ENCODE results near the gene ACSL6. TPM values are rescaled to one million over a fixed set of nuclear protein-coding genes. Genes with fewer than 3 reads are reported as not detected.

ACSL6 gene
- total RNA-seq, 1 experiment from 2014 or later: 4.8 TPM

DNA sequence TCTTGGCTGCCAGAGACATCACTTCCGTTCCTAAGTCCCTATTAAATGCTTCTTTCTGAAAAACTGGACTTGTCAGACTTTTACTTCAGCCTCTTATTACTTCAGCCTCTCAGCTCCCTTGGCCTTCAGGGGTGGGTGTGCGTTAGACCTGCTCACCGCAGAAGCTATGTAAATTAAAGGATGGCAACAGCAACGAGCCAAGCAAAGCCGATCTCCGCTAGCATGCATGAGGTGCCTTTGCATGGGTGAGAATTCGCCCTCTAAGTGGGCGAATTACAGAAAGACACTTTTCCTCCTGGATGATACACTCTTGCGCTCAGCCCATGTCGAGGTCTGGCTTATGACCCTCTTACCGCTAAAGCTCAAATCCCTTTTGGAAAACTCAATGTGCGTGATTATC, 38.1 kb upstream of the ACSL6 start (continued):
- no peak for TF ChIP-seq PRRX2 (CRISPR knock-in tag; IDR thresholded peaks at IDR 0.05)
- TF ChIP-seq ZNF423 (CRISPR knock-in tag; IDR thresholded peaks at IDR 0.05): no peak
- TF ChIP-seq, protein P1, sequence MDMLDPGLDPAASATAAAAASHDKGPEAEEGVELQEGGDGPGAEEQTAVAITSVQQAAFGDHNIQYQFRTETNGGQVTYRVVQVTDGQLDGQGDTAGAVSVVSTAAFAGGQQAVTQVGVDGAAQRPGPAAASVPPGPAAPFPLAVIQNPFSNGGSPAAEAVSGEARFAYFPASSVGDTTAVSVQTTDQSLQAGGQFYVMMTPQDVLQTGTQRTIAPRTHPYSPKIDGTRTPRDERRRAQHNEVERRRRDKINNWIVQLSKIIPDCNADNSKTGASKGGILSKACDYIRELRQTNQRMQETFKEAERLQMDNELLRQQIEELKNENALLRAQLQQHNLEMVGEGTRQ (CRISPR knock-in tag; IDR thresholded peaks at IDR 0.05): no peak

DNA sequence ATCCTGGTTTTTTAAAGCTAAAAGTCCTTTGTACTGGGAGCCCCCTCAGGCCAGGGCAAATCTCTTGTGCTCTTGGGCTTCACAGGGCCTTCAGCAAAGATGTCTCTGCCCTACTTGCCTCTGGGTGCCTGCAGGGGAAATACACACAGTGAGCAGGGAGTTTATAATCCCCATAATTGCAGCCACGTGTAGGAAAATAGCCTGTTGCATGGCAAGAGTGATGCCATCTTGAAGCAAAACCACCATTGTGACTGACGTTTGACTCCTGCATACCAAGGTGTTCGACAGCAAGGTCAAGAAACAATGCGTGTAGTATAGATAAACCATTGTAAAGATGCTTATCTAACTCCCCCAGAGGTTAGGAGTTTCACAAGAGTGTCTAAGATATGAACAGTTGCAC, 37.6 kb upstream of the ACSL6 start:
- Mint-ChIP-seq H3K4me1 (peaks cover 14% of the 10 kb centered on the region), H3K27ac (no peak overlapping the region), H3K36me3 (no peaks in the 10 kb centered on the region), H3K9me3 (peaks cover 3% of the 10 kb centered on the region), H3K4me3 (no peak overlapping the region), H3K27me3 (ENCODE audit: low read depth) (no peaks in the 10 kb centered on the region)
- DNase-seq (ENCODE audit: low spot score) (no peak), ATAC-seq (no peak)
- TF ChIP-seq, protein P2, sequence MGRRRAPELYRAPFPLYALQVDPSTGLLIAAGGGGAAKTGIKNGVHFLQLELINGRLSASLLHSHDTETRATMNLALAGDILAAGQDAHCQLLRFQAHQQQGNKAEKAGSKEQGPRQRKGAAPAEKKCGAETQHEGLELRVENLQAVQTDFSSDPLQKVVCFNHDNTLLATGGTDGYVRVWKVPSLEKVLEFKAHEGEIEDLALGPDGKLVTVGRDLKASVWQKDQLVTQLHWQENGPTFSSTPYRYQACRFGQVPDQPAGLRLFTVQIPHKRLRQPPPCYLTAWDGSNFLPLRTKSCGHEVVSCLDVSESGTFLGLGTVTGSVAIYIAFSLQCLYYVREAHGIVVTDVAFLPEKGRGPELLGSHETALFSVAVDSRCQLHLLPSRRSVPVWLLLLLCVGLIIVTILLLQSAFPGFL (CRISPR knock-in tag; IDR thresholded peaks at IDR 0.05; ENCODE audit: borderline replicate concordance): no peak
- TF ChIP-seq, protein P3, sequence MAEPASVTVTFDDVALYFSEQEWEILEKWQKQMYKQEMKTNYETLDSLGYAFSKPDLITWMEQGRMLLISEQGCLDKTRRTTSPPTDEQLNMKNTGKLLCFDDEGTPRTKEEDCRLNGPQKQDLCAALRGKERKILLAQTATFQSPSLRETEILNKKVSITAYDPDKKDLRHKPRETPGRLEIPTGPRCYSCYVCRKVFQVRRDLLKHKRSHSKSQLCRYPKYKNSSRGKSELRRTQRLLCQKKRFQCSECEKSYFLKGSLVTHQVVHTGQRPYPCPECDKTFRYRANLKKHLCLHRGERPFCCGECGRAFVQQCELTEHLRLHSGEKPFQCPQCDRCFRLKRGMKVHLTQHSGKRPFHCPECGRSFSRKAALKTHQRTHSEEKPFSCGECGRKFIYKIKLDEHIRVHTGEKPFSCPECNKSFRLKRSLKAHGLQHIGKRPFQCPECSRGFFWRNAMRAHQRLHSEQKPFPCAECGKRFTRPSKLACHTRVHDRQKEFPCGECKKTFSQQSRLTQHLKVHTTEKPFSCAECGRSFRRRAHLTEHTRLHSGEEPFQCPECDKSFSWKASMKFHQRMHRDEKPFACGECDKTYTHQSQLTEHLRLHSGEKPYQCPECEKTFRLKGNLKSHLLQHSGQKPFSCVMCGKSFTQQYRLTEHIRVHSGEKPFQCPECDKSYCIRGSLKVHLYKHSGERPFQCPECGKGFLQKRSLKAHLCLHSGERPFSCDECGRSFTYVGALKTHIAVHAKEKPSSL (CRISPR knock-in tag; conservative IDR thresholded peaks at IDR 0.05): no peak
- TF ChIP-seq RORB (CRISPR knock-in tag; IDR thresholded peaks at IDR 0.05) (no peak), EMX1 (CRISPR knock-in tag; IDR thresholded peaks at IDR 0.05) (no peak), NFE2L1 (CRISPR knock-in tag; IDR thresholded peaks at IDR 0.05) (no peak), ZNF219 (CRISPR knock-in tag; IDR thresholded peaks at IDR 0.05; ENCODE audit: borderline replicate concordance) (no peak), GABPB1 (CRISPR knock-in tag; IDR thresholded peaks at IDR 0.05) (no peak), CREM (CRISPR knock-in tag; IDR thresholded peaks at IDR 0.05) (no peak), NR2C2 (CRISPR knock-in tag; IDR thresholded peaks at IDR 0.05) (no peak)
- TF ChIP-seq, protein P4, sequence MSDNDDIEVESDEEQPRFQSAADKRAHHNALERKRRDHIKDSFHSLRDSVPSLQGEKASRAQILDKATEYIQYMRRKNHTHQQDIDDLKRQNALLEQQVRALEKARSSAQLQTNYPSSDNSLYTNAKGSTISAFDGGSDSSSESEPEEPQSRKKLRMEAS (CRISPR knock-in tag; IDR thresholded peaks at IDR 0.05): no peak
- TF ChIP-seq, protein P5, sequence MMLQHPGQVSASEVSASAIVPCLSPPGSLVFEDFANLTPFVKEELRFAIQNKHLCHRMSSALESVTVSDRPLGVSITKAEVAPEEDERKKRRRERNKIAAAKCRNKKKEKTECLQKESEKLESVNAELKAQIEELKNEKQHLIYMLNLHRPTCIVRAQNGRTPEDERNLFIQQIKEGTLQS (CRISPR knock-in tag; conservative IDR thresholded peaks at IDR 0.05): no peak
- POLR2A ChIA-PET: no interaction called here
- CTCF ChIA-PET: interaction anchor here (2.9 kb wide), 1 partner anchor 14 kb away, joined by 11 read pairs; no protein-coding TSS in a partner anchor

DNA sequence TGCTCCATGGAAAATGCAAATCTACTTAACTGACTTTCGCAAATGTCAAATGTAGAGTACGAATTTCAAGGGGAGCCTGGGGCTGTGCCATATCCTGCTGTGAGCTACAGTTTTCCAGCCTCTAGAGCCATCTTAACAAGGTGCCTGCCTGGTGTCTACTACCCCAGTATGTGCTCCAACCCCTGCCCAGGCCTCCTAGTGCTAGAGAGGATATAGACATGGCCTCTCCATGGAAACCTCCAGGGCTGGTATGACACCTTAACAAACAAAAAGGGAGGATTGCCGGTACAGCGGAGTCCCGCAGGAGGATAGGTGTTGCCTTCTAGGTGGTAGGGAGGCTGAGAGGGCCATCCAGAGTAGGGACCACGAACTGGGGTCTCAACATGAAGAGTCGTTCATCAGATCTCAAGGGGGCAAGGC, 35.4 kb upstream of the ACSL6 start:
- DNase-seq (ENCODE audit: low spot score) (no peak), ATAC-seq (peak; percentile 62)
- Mint-ChIP-seq H3K27ac (no peak overlapping the region), H3K4me1 (peaks cover 14% of the 10 kb centered on the region), H3K4me3 (no peak overlapping the region), H3K9me3 (peaks cover 3% of the 10 kb centered on the region), H3K36me3 (no peaks in the 10 kb centered on the region), H3K27me3 (ENCODE audit: low read depth) (no peaks in the 10 kb centered on the region)
- POLR2A ChIA-PET: no interaction called here
- CTCF ChIA-PET: no interaction called here
- TF ChIP-seq, protein P6, sequence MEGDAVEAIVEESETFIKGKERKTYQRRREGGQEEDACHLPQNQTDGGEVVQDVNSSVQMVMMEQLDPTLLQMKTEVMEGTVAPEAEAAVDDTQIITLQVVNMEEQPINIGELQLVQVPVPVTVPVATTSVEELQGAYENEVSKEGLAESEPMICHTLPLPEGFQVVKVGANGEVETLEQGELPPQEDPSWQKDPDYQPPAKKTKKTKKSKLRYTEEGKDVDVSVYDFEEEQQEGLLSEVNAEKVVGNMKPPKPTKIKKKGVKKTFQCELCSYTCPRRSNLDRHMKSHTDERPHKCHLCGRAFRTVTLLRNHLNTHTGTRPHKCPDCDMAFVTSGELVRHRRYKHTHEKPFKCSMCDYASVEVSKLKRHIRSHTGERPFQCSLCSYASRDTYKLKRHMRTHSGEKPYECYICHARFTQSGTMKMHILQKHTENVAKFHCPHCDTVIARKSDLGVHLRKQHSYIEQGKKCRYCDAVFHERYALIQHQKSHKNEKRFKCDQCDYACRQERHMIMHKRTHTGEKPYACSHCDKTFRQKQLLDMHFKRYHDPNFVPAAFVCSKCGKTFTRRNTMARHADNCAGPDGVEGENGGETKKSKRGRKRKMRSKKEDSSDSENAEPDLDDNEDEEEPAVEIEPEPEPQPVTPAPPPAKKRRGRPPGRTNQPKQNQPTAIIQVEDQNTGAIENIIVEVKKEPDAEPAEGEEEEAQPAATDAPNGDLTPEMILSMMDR (IDR thresholded peaks at IDR 0.05): no peak
- TF ChIP-seq ZNF671 (CRISPR knock-in tag; IDR thresholded peaks at IDR 0.05): no peak
- no peak for TF ChIP-seq ATF1 (CRISPR knock-in tag; IDR thresholded peaks at IDR 0.05)
- no peak for TF ChIP-seq MYBL2 (CRISPR knock-in tag; IDR thresholded peaks at IDR 0.05)
- no peak for TF ChIP-seq RORB (CRISPR knock-in tag; IDR thresholded peaks at IDR 0.05)
- TF ChIP-seq GRHL2 (CRISPR knock-in tag; IDR thresholded peaks at IDR 0.05; ENCODE audit: insufficient replicate concordance, severe bottlenecking): no peak
- TF ChIP-seq, protein P7, sequence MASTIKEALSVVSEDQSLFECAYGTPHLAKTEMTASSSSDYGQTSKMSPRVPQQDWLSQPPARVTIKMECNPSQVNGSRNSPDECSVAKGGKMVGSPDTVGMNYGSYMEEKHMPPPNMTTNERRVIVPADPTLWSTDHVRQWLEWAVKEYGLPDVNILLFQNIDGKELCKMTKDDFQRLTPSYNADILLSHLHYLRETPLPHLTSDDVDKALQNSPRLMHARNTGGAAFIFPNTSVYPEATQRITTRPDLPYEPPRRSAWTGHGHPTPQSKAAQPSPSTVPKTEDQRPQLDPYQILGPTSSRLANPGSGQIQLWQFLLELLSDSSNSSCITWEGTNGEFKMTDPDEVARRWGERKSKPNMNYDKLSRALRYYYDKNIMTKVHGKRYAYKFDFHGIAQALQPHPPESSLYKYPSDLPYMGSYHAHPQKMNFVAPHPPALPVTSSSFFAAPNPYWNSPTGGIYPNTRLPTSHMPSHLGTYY (CRISPR knock-in tag; IDR thresholded peaks at IDR 0.05): no peak
- TF ChIP-seq, protein P8, sequence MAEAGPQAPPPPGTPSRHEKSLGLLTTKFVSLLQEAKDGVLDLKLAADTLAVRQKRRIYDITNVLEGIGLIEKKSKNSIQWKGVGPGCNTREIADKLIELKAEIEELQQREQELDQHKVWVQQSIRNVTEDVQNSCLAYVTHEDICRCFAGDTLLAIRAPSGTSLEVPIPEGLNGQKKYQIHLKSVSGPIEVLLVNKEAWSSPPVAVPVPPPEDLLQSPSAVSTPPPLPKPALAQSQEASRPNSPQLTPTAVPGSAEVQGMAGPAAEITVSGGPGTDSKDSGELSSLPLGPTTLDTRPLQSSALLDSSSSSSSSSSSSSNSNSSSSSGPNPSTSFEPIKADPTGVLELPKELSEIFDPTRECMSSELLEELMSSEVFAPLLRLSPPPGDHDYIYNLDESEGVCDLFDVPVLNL (CRISPR knock-in tag; IDR thresholded peaks at IDR 0.05; ENCODE audit: borderline replicate concordance, low read depth): no peak
- no peak for TF ChIP-seq SOX15 (CRISPR knock-in tag; IDR thresholded peaks at IDR 0.05)
- TF ChIP-seq MXD4 (CRISPR knock-in tag; IDR thresholded peaks at IDR 0.05; ENCODE audit: borderline replicate concordance): no peak
